GM12872 (cell line): ENCODE data around the gene C10orf53.

Experiments used
- TF ChIP-seq, protein P1 (sequence below): IDR thresholded peaks from 3 replicates; pipeline ENCODE4 v1.5.1; 2011; ENCODE audit warnings: low read depth, mild to moderate bottlenecking, low read length, moderate library complexity; ENCODE audit not compliant: insufficient read depth

The C10orf53 gene

DNA sequence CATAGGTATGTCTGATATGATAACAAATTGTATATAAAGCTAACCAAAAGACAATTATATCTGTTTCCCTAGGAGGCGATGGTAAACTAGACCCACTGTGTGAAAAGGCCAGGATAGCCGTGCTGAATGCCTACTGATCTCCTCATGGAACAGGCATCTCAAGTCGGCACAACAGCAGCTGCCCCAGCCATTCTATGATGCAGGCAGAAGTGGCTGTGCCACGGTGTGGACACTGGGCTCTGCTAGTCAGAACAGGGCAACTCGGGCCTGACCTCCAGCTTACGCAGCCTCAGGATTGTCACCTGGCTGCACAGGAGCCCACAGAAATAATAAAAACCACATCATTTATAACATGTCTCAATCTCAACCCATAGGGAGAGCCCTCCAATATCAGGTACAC lies 15.0 kb downstream of the C10orf53 start:
- TF ChIP-seq, protein P1, sequence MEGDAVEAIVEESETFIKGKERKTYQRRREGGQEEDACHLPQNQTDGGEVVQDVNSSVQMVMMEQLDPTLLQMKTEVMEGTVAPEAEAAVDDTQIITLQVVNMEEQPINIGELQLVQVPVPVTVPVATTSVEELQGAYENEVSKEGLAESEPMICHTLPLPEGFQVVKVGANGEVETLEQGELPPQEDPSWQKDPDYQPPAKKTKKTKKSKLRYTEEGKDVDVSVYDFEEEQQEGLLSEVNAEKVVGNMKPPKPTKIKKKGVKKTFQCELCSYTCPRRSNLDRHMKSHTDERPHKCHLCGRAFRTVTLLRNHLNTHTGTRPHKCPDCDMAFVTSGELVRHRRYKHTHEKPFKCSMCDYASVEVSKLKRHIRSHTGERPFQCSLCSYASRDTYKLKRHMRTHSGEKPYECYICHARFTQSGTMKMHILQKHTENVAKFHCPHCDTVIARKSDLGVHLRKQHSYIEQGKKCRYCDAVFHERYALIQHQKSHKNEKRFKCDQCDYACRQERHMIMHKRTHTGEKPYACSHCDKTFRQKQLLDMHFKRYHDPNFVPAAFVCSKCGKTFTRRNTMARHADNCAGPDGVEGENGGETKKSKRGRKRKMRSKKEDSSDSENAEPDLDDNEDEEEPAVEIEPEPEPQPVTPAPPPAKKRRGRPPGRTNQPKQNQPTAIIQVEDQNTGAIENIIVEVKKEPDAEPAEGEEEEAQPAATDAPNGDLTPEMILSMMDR = no peak

DNA sequence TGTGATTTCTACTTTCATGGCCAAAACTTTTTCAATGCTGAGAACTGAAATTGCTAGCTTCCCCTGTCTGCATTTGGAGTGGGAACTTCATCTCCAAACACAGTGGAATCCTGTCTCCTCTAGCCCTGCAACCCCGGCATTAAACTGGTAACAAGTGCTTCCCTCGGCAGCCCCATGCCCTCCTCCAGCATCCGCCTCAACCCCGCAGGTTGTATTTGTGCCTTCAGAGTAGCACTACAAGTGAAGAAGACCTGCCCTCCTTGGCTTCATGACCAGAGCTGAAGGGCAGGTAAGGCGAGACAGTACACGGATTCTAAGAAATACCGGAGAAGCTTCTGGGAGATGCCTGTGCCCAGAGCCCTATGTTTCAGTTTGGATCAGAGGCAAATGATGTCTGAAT lies 16.9 kb downstream of the C10orf53 start:
- TF ChIP-seq, protein P1 = no peak

DNA sequence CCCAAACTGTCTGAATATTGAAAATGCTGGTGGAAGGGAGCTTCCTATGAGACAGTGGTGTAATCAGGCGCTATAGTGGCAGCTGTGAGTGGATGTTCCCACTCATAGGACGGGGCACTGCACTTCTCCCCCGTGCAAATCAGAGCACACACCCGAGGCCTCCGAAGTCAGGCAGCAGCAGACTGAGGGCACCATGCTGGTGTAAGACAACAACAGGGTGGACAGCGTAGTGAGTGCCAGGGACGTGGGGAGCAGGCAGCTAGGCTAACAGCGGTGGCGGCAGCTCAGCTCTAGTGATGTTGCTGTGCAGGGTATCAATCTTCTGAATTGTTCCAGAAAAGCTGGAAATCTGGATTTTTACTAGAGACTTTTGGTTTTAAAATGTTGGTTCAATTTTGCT lies 19.2 kb downstream of the C10orf53 start:
- TF ChIP-seq, protein P1 = no peak

DNA sequence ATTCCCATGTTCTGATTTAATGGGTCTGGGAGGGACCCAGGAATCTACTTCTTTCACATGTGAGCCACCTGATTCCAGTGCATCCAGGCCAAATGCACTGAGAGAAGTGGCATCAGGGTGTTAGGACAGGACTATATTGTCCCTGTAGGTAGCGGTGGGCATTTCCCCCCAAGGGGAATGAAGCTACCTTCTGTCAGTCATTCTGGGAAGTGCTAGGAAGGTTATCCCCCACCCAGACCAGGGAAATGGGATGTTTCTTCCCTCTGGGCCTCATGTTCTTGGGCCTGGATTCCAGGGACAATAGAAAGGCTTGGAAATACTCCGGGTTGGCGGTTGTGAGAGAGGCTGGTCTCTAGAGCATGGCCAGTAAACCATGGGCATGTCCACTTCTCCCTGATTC lies 20.8 kb downstream of the C10orf53 start:
- TF ChIP-seq, protein P1 = no peak

DNA sequence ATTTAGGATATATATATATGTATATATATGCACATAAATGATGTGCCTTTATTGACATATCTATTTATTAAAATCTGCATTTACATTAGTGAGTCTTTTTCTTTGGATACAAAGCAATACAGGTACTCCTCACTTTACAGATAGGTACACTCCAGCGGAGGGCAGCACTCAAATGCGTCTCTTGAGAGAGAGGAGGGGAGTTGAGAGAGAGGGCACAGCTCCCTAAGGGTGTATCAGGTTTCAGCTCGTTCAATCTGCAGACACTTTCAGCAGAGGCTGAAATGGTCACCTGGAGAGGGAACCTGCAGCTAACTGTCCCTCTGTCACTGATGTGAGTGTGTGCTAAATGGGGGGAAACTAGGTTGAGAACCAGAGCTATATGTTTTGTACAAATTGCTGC lies 21.5 kb downstream of the C10orf53 start:
- TF ChIP-seq, protein P1 = no peak

DNA sequence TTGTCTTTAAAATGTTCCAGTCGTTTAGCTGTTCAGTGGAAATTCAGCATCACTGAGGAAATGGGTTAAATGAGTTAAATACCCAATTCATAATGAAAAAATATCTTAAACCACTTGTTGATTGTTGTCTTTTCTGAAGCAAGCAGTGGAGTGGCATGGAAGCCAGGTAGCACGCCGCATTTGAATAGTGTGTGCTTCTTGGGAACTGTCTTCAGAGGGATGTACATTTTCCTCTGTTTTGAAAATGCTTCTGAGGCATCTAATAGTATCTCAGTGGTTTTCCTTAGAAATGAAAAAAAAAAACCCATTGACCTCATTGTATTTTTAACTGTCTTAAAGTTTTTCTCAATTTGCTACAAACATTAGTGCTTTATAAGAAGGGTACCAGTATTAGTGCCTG lies 28.1 kb downstream of the C10orf53 start:
- TF ChIP-seq, protein P1 = no peak

DNA sequence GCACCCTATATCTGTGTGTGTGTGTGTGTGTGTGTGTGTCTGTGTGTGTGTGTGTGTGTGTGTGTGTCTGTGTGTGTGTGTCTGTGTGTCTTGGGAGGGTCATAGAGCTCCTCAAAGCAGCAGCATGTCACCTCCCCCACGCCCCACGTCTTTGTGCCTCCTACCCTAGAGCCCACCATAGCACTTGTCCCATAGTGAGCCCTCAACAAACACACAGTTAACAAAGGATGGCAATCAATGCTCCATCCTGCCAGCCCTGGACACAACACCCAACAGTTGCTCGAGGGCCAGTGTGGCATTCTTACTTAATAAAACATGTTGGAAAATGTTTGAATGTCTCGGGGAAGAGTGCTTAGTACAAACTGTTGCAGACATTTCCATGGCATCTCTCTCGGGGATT lies 30.5 kb downstream of the C10orf53 start:
- TF ChIP-seq, protein P1 = no peak

DNA sequence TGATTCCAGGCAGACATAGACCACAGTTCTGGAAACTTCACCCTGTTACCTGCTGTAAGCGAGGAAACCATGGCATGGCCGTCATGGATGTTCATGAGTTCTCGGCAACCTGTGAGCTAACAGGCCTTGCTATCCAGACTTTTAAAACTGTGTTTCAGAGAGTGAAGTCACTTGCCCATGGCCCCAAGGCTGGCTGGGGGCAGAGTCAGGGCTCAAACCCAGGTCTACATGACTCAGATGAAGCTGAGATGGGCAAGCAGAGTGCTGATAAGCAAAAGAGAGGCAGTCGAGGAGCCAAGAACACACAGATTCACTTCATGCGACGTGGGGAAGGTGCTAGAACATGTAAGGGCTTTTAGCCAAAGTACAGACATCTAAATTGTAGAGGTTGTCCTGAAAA lies 31.5 kb downstream of the C10orf53 start:
- TF ChIP-seq, protein P1 = no peak
